ENCODE measurements around the gene IL7R. TPM values are rescaled to one million over a fixed set of nuclear protein-coding genes. Genes with fewer than 3 reads are reported as not detected.
"Not testable (repeated sequence)": the region's sequence is repeated elsewhere in the genome, so short reads cannot be mapped to it uniquely, and the experiment has no call there.

IL7R gene
- total and polyA plus RNA-seq, 2 donors (not counting 3 experiments of a cell fraction or from before 2014, with no cell fraction given) = 1.0 to 1.2 TPM

GRCh38 chr5:35855187-35855586 is 1.5 kb upstream of the IL7R start:
- Histone ChIP-seq H3K9me3 (replicated peaks; ENCODE audit: control insufficient read depth, insufficient read depth, low read length) (no peaks in the 10 kb centered on the region), H3K27ac (ENCODE audit: insufficient read depth, low read depth, low read length) (no peak overlapping the region), H3K9ac (replicated peaks; ENCODE audit: extremely low read depth, insufficient read depth, low read length) (no peak overlapping the region), H2AFZ (ENCODE audit: low read depth, low read length) (no peak overlapping the region), H3K4me1 (ENCODE audit: control insufficient read depth, extremely low read depth, insufficient read depth, low read length) (peaks cover 24% of the 10 kb centered on the region), H3K27me3 (ENCODE audit: control insufficient read depth in 2 of 2, insufficient read depth in 2 of 2, low read length in 2 of 2) (no peaks in the 10 kb centered on the region), H3K4me2 (ENCODE audit: insufficient read depth, low read length) (no peak overlapping the region), H3K36me3 (ENCODE audit: control insufficient read depth in 2 of 2, extremely low read depth in 1 of 2, insufficient read depth in 2 of 2, low read length in 2 of 2) (no peaks in the 10 kb centered on the region), H4K20me1 (replicated peaks; ENCODE audit: control insufficient read depth, extremely low read depth, insufficient read depth, low read length) (no peaks in the 10 kb centered on the region), H3K9me1 (replicated peaks; ENCODE audit: control insufficient read depth, extremely low read depth, insufficient read depth, low read length) (no peaks in the 10 kb centered on the region), H3K4me3 (replicated peaks in 1 of 3; ENCODE audit: insufficient read depth in 1 of 3, low read depth in 1 of 3, low read length in 3 of 3) (no peak overlapping the region), H3K79me2 (ENCODE audit: control insufficient read depth, insufficient read depth, low read length) (no peaks in the 10 kb centered on the region)
- no TSS peak for BruUV-seq (replicated peaks)
- FAIRE-seq (no peak), DNase-seq (ENCODE audit: low read depth, low spot score) (no peak)
- ChIA-PET POLR2A (no interaction called here), CTCF (no interaction called here)
- TF ChIP-seq FOS (IDR thresholded peaks at IDR 0.05; ENCODE audit: borderline replicate concordance, insufficient read depth, low read length) = no peak
- TF ChIP-seq EZH2 (IDR thresholded peaks at IDR 0.05; ENCODE audit: borderline replicate concordance, low read depth, low read length, severe bottlenecking) = no peak
- no peak for TF ChIP-seq MYC (IDR thresholded peaks at IDR 0.05; ENCODE audit: low read depth, low read length)
- TF ChIP-seq CTCF (IDR thresholded peaks at IDR 0.05; ENCODE audit: extremely low read depth in 1 of 2, insufficient read depth in 1 of 2, low read depth in 1 of 2, low read length in 2 of 2) = no peak
- TF ChIP-seq JUN (IDR thresholded peaks at IDR 0.05; ENCODE audit: borderline replicate concordance, insufficient read depth, insufficient read length, low read depth) = no peak
- TF ChIP-seq POLR2A (IDR thresholded peaks at IDR 0.05; ENCODE audit: low read depth, low read length) = no peak
- no peak for TF ChIP-seq GATA2 (IDR thresholded peaks at IDR 0.05; ENCODE audit: insufficient read depth, insufficient read length, low read depth, low read length)
- no peak for TF ChIP-seq MAX (IDR thresholded peaks at IDR 0.05; ENCODE audit: insufficient read depth, insufficient read length)
- no peak for TF ChIP-seq POLR2AphosphoS5 (IDR thresholded peaks at IDR 0.05; ENCODE audit: insufficient read depth, low read depth, low read length)
- intact Hi-C loops (cut with micrococcal nuclease) = no loop called here
- dilution Hi-C loops (cut with MboI; ENCODE audit: extremely low pct_ligation_motif_present, low sequenced_read_pairs) = no loop called here

- dilution Hi-C loops (cut with MboI; ENCODE audit: extremely low pct_ligation_motif_present, low sequenced_read_pairs); BruUV-seq (replicated peaks); DNase-seq (ENCODE audit: low read depth, low spot score); H3K36me3 ChIP-seq (ENCODE audit: control insufficient read depth in 2 of 2, extremely low read depth in 1 of 2, insufficient read depth in 2 of 2, low read length in 2 of 2); FAIRE-seq; H3K4me3 ChIP-seq (replicated peaks in 1 of 3; ENCODE audit: insufficient read depth in 1 of 3, low read depth in 1 of 3, low read length in 3 of 3); H3K27me3 ChIP-seq (ENCODE audit: control insufficient read depth in 2 of 2, insufficient read depth in 2 of 2, low read length in 2 of 2); H3K79me2 ChIP-seq (ENCODE audit: control insufficient read depth, insufficient read depth, low read length); POLR2A ChIA-PET; H4K20me1 ChIP-seq (replicated peaks; ENCODE audit: control insufficient read depth, extremely low read depth, insufficient read depth, low read length); H3K9me3 ChIP-seq (replicated peaks; ENCODE audit: control insufficient read depth, insufficient read depth, low read length); H3K9me1 ChIP-seq (replicated peaks; ENCODE audit: control insufficient read depth, extremely low read depth, insufficient read depth, low read length); H3K9ac ChIP-seq (replicated peaks; ENCODE audit: extremely low read depth, insufficient read depth, low read length): not testable (repeated sequence)
- CTCF ChIA-PET = interaction anchor here (2.3 to 4.3 kb wide), 3 partner anchors 68 to 205 kb away, joined by 8 to 16 read pairs (median 14); no protein-coding TSS in a partner anchor
- Histone ChIP-seq H3K4me1 (ENCODE audit: control insufficient read depth, extremely low read depth, insufficient read depth, low read length) (peaks cover 24% of the 10 kb centered on the region), H3K4me2 (ENCODE audit: insufficient read depth, low read length) (peak overlapping the region; percentile 71), H2AFZ (ENCODE audit: low read depth, low read length) (peak overlapping the region; percentile 92), H3K27ac (ENCODE audit: insufficient read depth, low read depth, low read length) (peak overlapping the region; percentile 68)
- intact Hi-C loops (cut with micrococcal nuclease) = loop anchor here (2.0 kb wide), 1 partner anchor 73 kb away; no protein-coding TSS in a partner anchor
These were observed 416 bp upstream of the IL7R start for GRCh38 chr5:35856186-35856764.

Measured in endothelial cell of umbilical vein (primary cell).